Keratinocyte (primary cell): Measurements from ENCODE around the gene GOSR1. TPM values are rescaled to one million over a fixed set of nuclear protein-coding genes. Genes with fewer than 3 reads are reported as not detected.

Source experiments
- DNase-seq: peaks from one replicate; pipeline ENCODE4 v3.0.0-alpha.2; 2011; ENCODE audit warnings: low read depth, missing footprints, low spot score
- FAIRE-seq: peaks from 2 replicates; lab custom pipeline; 2011; peaks lifted over from hg19 to GRCh38; lab: Jason Lieb, UNC
- H2AFZ ChIP-seq: 2 replicates; pipeline ENCODE4 v1.6.0; 2012; ENCODE audit warnings: low read length, control low read depth, inconsistent platforms; ENCODE audit not compliant: control insufficient read depth
- H3K27ac ChIP-seq: 2 replicates; pipeline ENCODE4 v1.5.1; 2011; ENCODE audit warnings: low read length; ENCODE audit not compliant: control insufficient read depth, insufficient read depth
- H3K27me3 ChIP-seq: 3 replicates; pipeline ENCODE4 v1.6.0; 2011; ENCODE audit warnings: low read length; ENCODE audit not compliant: control insufficient read depth, insufficient read depth; ENCODE audit errors: extremely low read depth
- H3K36me3 ChIP-seq, 2 experiments: 2 replicates in 1 of 2; 3 replicates in 1 of 2; pipeline ENCODE4 v1.5.1; 2011; ENCODE audit warnings: low read length in 2 of 2, mild to moderate bottlenecking in 1 of 2; ENCODE audit not compliant: control insufficient read depth in 2 of 2, insufficient read depth in 2 of 2; ENCODE audit errors: extremely low read depth in 1 of 2
- H3K4me1 ChIP-seq: 3 replicates; pipeline ENCODE4 v1.5.1; 2011; ENCODE audit warnings: low read length; ENCODE audit not compliant: control insufficient read depth, insufficient read depth; ENCODE audit errors: extremely low read depth
- H3K4me2 ChIP-seq: 3 replicates; pipeline ENCODE4 v1.6.0; 2011; ENCODE audit warnings: low read depth, low read length; ENCODE audit not compliant: control insufficient read depth, insufficient read depth; ENCODE audit errors: extremely low read depth
- H3K4me3 ChIP-seq, 3 experiments: fragments of 200-600 bp in 1 of 3; sonication (generic) in 1 of 3; 2 replicates in 2 of 3; 3 replicates in 1 of 3; pipeline ENCODE4 v1.5.1; 2011 to 2016; ENCODE audit warnings: low read length in 3 of 3, mild to moderate bottlenecking in 3 of 3, control low read depth in 2 of 3, inconsistent platforms in 1 of 3, low read depth in 1 of 3, mixed read lengths in 1 of 3, mixed run types in 1 of 3, moderate library complexity in 1 of 3; ENCODE audit not compliant: control insufficient read depth in 2 of 3, insufficient read depth in 2 of 3; ENCODE audit errors: extremely low read depth in 1 of 3
- H3K79me2 ChIP-seq: 2 replicates; pipeline ENCODE4 v1.6.0; 2012; ENCODE audit warnings: low read length; ENCODE audit not compliant: control insufficient read depth, insufficient read depth
- H3K9ac ChIP-seq: 3 replicates; pipeline ENCODE4 v1.6.0; 2011; ENCODE audit warnings: low read length; ENCODE audit not compliant: control insufficient read depth, insufficient read depth; ENCODE audit errors: extremely low read depth
- H3K9me1 ChIP-seq: 3 replicates; pipeline ENCODE4 v1.6.0; 2011; ENCODE audit warnings: low read length; ENCODE audit not compliant: control insufficient read depth, insufficient read depth; ENCODE audit errors: extremely low read depth
- H3K9me3 ChIP-seq: 2 replicates; pipeline ENCODE4 v1.5.1; 2012; ENCODE audit warnings: low read depth, low read length; ENCODE audit not compliant: control insufficient read depth
- H4K20me1 ChIP-seq: 3 replicates; pipeline ENCODE4 v1.6.0; 2011; ENCODE audit warnings: low read length; ENCODE audit not compliant: control insufficient read depth, insufficient read depth; ENCODE audit errors: extremely low read depth
- EZH2 ChIP-seq: IDR thresholded peaks from one replicate; pipeline ENCODE4 v1.6.1; 2012; ENCODE audit warnings: inconsistent platforms, mild to moderate bottlenecking, low read length, moderate library complexity
- dilution Hi-C: fragments of 300-500 bp; cut with MboI; formaldehyde crosslinking; loops from one replicate; pipeline ENCODE4 v1.7.0; 2020; ENCODE audit warnings: low sequenced_read_pairs; ENCODE audit not compliant: extremely low pct_ligation_motif_present
- polyA plus RNA-seq, 5 experiments: library from polyadenylated mRNA; depleted of rRNA in 3 of 5; stranded (reverse) in 3 of 5; stranded (forward) in 1 of 5; unstranded in 1 of 5; fragments of >200 nt; gene quantifications; 1 replicate in 1 of 5; 2 replicates in 3 of 5; 3 replicates in 1 of 5; pipeline versions ENCODE4 v1.2.1 to v1.2.3, GENCODE V29; 2011 to 2012; ENCODE audit warnings: missing spikeins in 2 of 5, low read depth in 1 of 5, low replicate concordance in 1 of 5
- TF ChIP-seq, protein P1 (sequence below), 3 experiments: IDR thresholded peaks in 1 of 3; conservative IDR thresholded peaks in 1 of 3; optimal IDR thresholded peaks in 1 of 3; 2 replicates in 2 of 3; 3 replicates in 1 of 3; pipeline versions ENCODE3 to v1.5.1; 2011; ENCODE audit warnings: low read length in 3 of 3, mild to moderate bottlenecking in 3 of 3, moderate library complexity in 2 of 3, control low read depth in 1 of 3, inconsistent platforms in 1 of 3; ENCODE audit not compliant: insufficient read depth in 2 of 3; ENCODE audit errors: extremely low read depth in 1 of 3

The GOSR1 gene
- polyA plus RNA-seq, 1 donor (not counting 4 experiments of a cell fraction or from before 2014, with no cell fraction given): 24.5 TPM

GRCh38 chr17:30530346-30531025, 53.3 kb downstream of the GOSR1 start:
- FAIRE-seq (no peak), DNase-seq (no peak)
- no peak overlapping the region for H3K4me2 ChIP-seq
- H3K79me2 ChIP-seq: no peaks in the 10 kb centered on the region
- dilution Hi-C loops: no loop called here
- no peaks in the 10 kb centered on the region for H3K9me1 ChIP-seq
- no peaks in the 10 kb centered on the region for H3K36me3 ChIP-seq
- no peaks in the 10 kb centered on the region for H3K4me1 ChIP-seq
- H3K27ac ChIP-seq: no peak overlapping the region
- TF ChIP-seq EZH2: no peak
- TF ChIP-seq, protein P1, sequence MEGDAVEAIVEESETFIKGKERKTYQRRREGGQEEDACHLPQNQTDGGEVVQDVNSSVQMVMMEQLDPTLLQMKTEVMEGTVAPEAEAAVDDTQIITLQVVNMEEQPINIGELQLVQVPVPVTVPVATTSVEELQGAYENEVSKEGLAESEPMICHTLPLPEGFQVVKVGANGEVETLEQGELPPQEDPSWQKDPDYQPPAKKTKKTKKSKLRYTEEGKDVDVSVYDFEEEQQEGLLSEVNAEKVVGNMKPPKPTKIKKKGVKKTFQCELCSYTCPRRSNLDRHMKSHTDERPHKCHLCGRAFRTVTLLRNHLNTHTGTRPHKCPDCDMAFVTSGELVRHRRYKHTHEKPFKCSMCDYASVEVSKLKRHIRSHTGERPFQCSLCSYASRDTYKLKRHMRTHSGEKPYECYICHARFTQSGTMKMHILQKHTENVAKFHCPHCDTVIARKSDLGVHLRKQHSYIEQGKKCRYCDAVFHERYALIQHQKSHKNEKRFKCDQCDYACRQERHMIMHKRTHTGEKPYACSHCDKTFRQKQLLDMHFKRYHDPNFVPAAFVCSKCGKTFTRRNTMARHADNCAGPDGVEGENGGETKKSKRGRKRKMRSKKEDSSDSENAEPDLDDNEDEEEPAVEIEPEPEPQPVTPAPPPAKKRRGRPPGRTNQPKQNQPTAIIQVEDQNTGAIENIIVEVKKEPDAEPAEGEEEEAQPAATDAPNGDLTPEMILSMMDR (optimal IDR thresholded peaks at IDR 0.05 in 1 of 3, IDR thresholded peaks at IDR 0.05 in 1 of 3, conservative IDR thresholded peaks at IDR 0.05 in 1 of 3; ENCODE audit: extremely low read depth in 1 of 3, insufficient read depth in 2 of 3, low read length in 3 of 3): no peak
- H4K20me1 ChIP-seq: no peaks in the 10 kb centered on the region
- no peak overlapping the region for H3K4me3 ChIP-seq
- H3K27me3 ChIP-seq: no peaks in the 10 kb centered on the region
- no peak overlapping the region for H3K9ac ChIP-seq
- H3K9me3 ChIP-seq: no peaks in the 10 kb centered on the region
- H2AFZ ChIP-seq: no peak overlapping the region

- no peak for FAIRE-seq
Observed at GRCh38 chr17:30532871-30533270, 55.7 kb downstream of the GOSR1 start.

More at GRCh38 chr17:30532871-30533270, 55.7 kb downstream of the GOSR1 start:
- Histone ChIP-seq H3K9me1 (no peaks in the 10 kb centered on the region), H3K4me3 (no peak overlapping the region), H3K4me2 (no peak overlapping the region), H3K79me2 (no peaks in the 10 kb centered on the region), H3K4me1 (no peaks in the 10 kb centered on the region), H3K27me3 (no peaks in the 10 kb centered on the region), H3K36me3 (no peaks in the 10 kb centered on the region), H2AFZ (no peak overlapping the region), H3K9me3 (no peaks in the 10 kb centered on the region), H4K20me1 (no peaks in the 10 kb centered on the region), H3K27ac (no peak overlapping the region), H3K9ac (no peak overlapping the region)
- dilution Hi-C loops: no loop called here
- no peak for TF ChIP-seq EZH2
- TF ChIP-seq, protein P1 (optimal IDR thresholded peaks at IDR 0.05 in 1 of 3, IDR thresholded peaks at IDR 0.05 in 1 of 3, conservative IDR thresholded peaks at IDR 0.05 in 1 of 3; ENCODE audit: extremely low read depth in 1 of 3, insufficient read depth in 2 of 3, low read length in 3 of 3): no peak
- no peak for DNase-seq
